Fibroblast of upper back skin (primary cell): ENCODE measurements around the gene ASB10.

Source experiments
- DNase-seq: peaks from one replicate; pipeline ENCODE4 v3.0.0-alpha.2; 2013

ASB10 gene

GRCh38 chr7:151134743-151135524 lies 52.1 kb downstream of the ASB10 start:
- no peak for DNase-seq

GRCh38 chr7:151133986-151134742 lies 52.9 kb downstream of the ASB10 start:
- DNase-seq, result no peak

- DNase-seq, result no peak
Observed at GRCh38 chr7:151133266-151133985, 53.6 kb downstream of the ASB10 start.

- no peak for DNase-seq
Observed at GRCh38 chr7:151132461-151133205, 54.4 kb downstream of the ASB10 start.

- no peak for DNase-seq
Observed at GRCh38 chr7:151131592-151132293, 55.3 kb downstream of the ASB10 start.

- no peak for DNase-seq
Observed at GRCh38 chr7:151131224-151131591, 55.8 kb downstream of the ASB10 start.

- no peak for DNase-seq
Observed at GRCh38 chr7:151130741-151131157, 56.3 kb downstream of the ASB10 start.

- no peak for DNase-seq
Observed at GRCh38 chr7:151129960-151130591, 57.0 kb downstream of the ASB10 start.

- DNase-seq, result no peak
Observed at GRCh38 chr7:151129117-151129959, 57.7 kb downstream of the ASB10 start.

- no peak for DNase-seq
Observed at GRCh38 chr7:151128716-151129115, 58.3 kb downstream of the ASB10 start.

- no peak for DNase-seq
Observed at GRCh38 chr7:151128144-151128543, 58.9 kb downstream of the ASB10 start.

GRCh38 chr7:151126491-151127137 lies 60.4 kb downstream of the ASB10 start:
- DNase-seq, result no peak

- DNase-seq, result peak; percentile 16
Observed at GRCh38 chr7:151125846-151126481, 61.1 kb downstream of the ASB10 start.
